ENCODE data around the gene ZNF436. TPM values are rescaled to one million over a fixed set of nuclear protein-coding genes. Genes with fewer than 3 reads are reported as not detected.

Gene ZNF436
- total RNA-seq, 1 experiment from 2014 or later = 0.52 TPM

GRCh38 chr1:23403735-23404486 is 34.3 kb upstream of the ZNF436 start:
- Histone ChIP-seq H2BK15ac (ENCODE audit: low read depth, low read length) (no peak overlapping the region), H3K4ac (ENCODE audit: low read depth, low read length) (no peak overlapping the region), H3K4me1 (ENCODE audit: insufficient read depth, low read length) (no peaks in the 10 kb centered on the region), H3K9ac (ENCODE audit: extremely low read depth, insufficient read length, low read length) (no peak overlapping the region), H2BK20ac (ENCODE audit: low read depth, low read length, poor library complexity, severe bottlenecking) (no peak overlapping the region), H2BK12ac (ENCODE audit: insufficient read length, low read depth, low read length) (no peak overlapping the region), H3K56ac (ENCODE audit: insufficient read length, low read depth, low read length) (no peak overlapping the region), H3K27ac (ENCODE audit: insufficient read length, low read depth, low read length) (no peak overlapping the region), H4K5ac (ENCODE audit: insufficient read length, low read depth, low read length) (no peak overlapping the region), H2AFZ (ENCODE audit: low read length) (peak overlapping the region; percentile 0), H4K20me1 (ENCODE audit: control insufficient read depth, insufficient read depth, insufficient read length) (peaks cover 2% of the 10 kb centered on the region), H3K79me2 (ENCODE audit: insufficient read depth, low read length) (no peaks in the 10 kb centered on the region), H2AK5ac (ENCODE audit: insufficient read length, low read length) (no peak overlapping the region), H3K23ac (ENCODE audit: insufficient read length, low read depth, low read length) (no peak overlapping the region), H4K8ac (replicated peaks; ENCODE audit: insufficient read length, low read depth, low read length) (no peak overlapping the region), H2BK120ac (ENCODE audit: low read depth, low read length, poor library complexity, severe bottlenecking) (no peak overlapping the region), H3K23me2 (ENCODE audit: insufficient read length, low read depth, low read length, poor library complexity, severe bottlenecking) (peaks cover 3% of the 10 kb centered on the region), H3T11ph (ENCODE audit: low read length) (no peak overlapping the region), H3K14ac (ENCODE audit: insufficient read depth, low read length) (no peak overlapping the region), H3K27me3 (ENCODE audit: insufficient read depth, low read length) (peaks cover 22% of the 10 kb centered on the region; the same call in 1 of the 2 replicates), H3K4me2 (ENCODE audit: insufficient read depth, insufficient read length, low read length) (peak overlapping the region; percentile 14), H4K91ac (ENCODE audit: insufficient read length, low read depth, low read length) (no peak overlapping the region), H3K18ac (ENCODE audit: insufficient read length, low read depth, low read length) (no peak overlapping the region), H2BK5ac (ENCODE audit: insufficient read length, low read length) (no peak overlapping the region), H3K9me3 (ENCODE audit: control insufficient read depth, low read depth, low read length) (no peaks in the 10 kb centered on the region), H3K79me1 (ENCODE audit: insufficient read depth, low read depth, low read length, poor library complexity, severe bottlenecking) (no peaks in the 10 kb centered on the region)
- H3K27ac Mint-ChIP-seq = no peak overlapping the region
- H3K27me3 Mint-ChIP-seq (ENCODE audit: low read depth) = no peaks in the 10 kb centered on the region
- no peaks in the 10 kb centered on the region for H3K9me3 Mint-ChIP-seq
- DNase-seq = peak; percentile 91
- TF ChIP-seq CTCF (conservative IDR thresholded peaks at IDR 0.05) = peak; percentile 97
- peak overlapping the region; percentile 45 to 60; a peak in 4 of 5 replicates for H3K4me3 Mint-ChIP-seq
- WGBS (ENCODE audit: extremely low coverage, insufficient read length, low lambda C conversion rate) = no CpG with 5 or more reads among the region's 19 CpGs
- peaks cover 4 to 10% of the 10 kb centered on the region in 2 experiments; a peak in 3 of 4 replicates for H3K4me1 Mint-ChIP-seq
- H3K36me3 Mint-ChIP-seq (ENCODE audit: insufficient read depth in 1 of 3, low read depth in 3 of 3) = no peaks in the 10 kb centered on the region

Measured in H9 (cell line).